Stimulated activated naive CD8-positive, alpha-beta T cell treated with anti-CD3 and anti-CD28 coated beads, Interleukin-15, Interleukin-2, amounts not matched to agents 100 U/mL and 50 U/mL, for 24 hours (primary cell): ENCODE data around the gene CNTRL.

Experiments
- ATAC-seq: fragments of 150-1000 bp; cut with Tn5 transposase; one replicate; pipeline ENCODE4 v1.10.0; 2021
- DNase-seq: peaks from one replicate; pipeline ENCODE4 v3.0.0; 2021

The CNTRL gene

GRCh38 chr9:121182989-121183388, 108.2 kb downstream of the CNTRL start:
- DNase-seq: no peak
- no peak for ATAC-seq

- DNase-seq (no peak), ATAC-seq (no peak)
Measured at GRCh38 chr9:121183666-121184423, 109.1 kb downstream of the CNTRL start.

GRCh38 chr9:121184463-121184862, 109.7 kb downstream of the CNTRL start:
- no peak for DNase-seq
- ATAC-seq: no peak

GRCh38 chr9:121185178-121185745, 110.5 kb downstream of the CNTRL start:
- ATAC-seq (peak; percentile 34), DNase-seq (no peak)

- ATAC-seq: peak; percentile 55
Measured at GRCh38 chr9:121185774-121186403, 111.1 kb downstream of the CNTRL start.

GRCh38 chr9:121187636-121188305, 113.0 kb downstream of the CNTRL start:
- DNase-seq: no peak
- ATAC-seq: no peak

More at GRCh38 chr9:121185774-121186403, 111.1 kb downstream of the CNTRL start:
- no peak for DNase-seq

GRCh38 chr9:121189006-121189405, 114.3 kb downstream of the CNTRL start:
- no peak for DNase-seq
- ATAC-seq: no peak

GRCh38 chr9:121189660-121190059, 114.9 kb downstream of the CNTRL start:
- ATAC-seq (no peak), DNase-seq (no peak)

GRCh38 chr9:121191235-121191634, 116.5 kb downstream of the CNTRL start:
- ATAC-seq: no peak
- no peak for DNase-seq

GRCh38 chr9:121192518-121192917, 117.8 kb downstream of the CNTRL start:
- DNase-seq: no peak
- no peak for ATAC-seq

GRCh38 chr9:121192959-121193640, 118.3 kb downstream of the CNTRL start:
- ATAC-seq (no peak), DNase-seq (no peak)

- ATAC-seq: no peak
- no peak for DNase-seq
Measured at GRCh38 chr9:121194730-121195129, 120.0 kb downstream of the CNTRL start.

- peak; percentile 29 for ATAC-seq
- no peak for DNase-seq
Measured at GRCh38 chr9:121196389-121196788, 121.6 kb downstream of the CNTRL start.

GRCh38 chr9:121197132-121197531, 122.4 kb downstream of the CNTRL start:
- DNase-seq (no peak), ATAC-seq (no peak)

GRCh38 chr9:121198512-121199042, 123.8 kb downstream of the CNTRL start:
- no peak for ATAC-seq
- DNase-seq: no peak

- DNase-seq: no peak
Measured at GRCh38 chr9:121199921-121200320, 125.2 kb downstream of the CNTRL start.

GRCh38 chr9:121200356-121200755, 125.6 kb downstream of the CNTRL start:
- ATAC-seq: no peak

More at GRCh38 chr9:121199921-121200320, 125.2 kb downstream of the CNTRL start:
- ATAC-seq: no peak

GRCh38 chr9:121201045-121201737, 126.4 kb downstream of the CNTRL start:
- peak; percentile 35 for ATAC-seq
- peak; percentile 60 for DNase-seq

More at GRCh38 chr9:121200356-121200755, 125.6 kb downstream of the CNTRL start:
- no peak for DNase-seq

- DNase-seq: peak; percentile 100
- peak; percentile 94 for ATAC-seq
Measured at GRCh38 chr9:121201738-121202533, 127.2 kb downstream of the CNTRL start, which contains the start of gene RAB14. RAB14 (minus strand) TSS chr9:121201869; CDS start chr9:121193412, 8,457 bp downstream.

- ATAC-seq (no peak), DNase-seq (no peak)
Measured at GRCh38 chr9:121204121-121204520, 129.4 kb downstream of the CNTRL start.
